SK-MEL-5 (cell line): ENCODE results near the gene NSF. TPM values are rescaled to one million over a fixed set of nuclear protein-coding genes. Genes with fewer than 3 reads are reported as not detected.

Experiments used
- DNase-seq: peaks from one replicate; pipeline ENCODE4 v3.0.0-alpha.2; 2016; ENCODE audit warnings: low read depth, low spot score
- in situ Hi-C: cut with HindIII; loops from 2 replicates; pipeline ENCODE4 v1.10.0; 2016; ENCODE audit warnings: low sequenced_read_pairs, high pct_unique_total_duplicates, low pct_unique_long_range_greater_than_20kb
- total RNA-seq: library from RNA; depleted of rRNA; stranded (reverse); fragments of >200 nt; shearing (Covaris generic); gene quantifications from 2 replicates; pipeline ENCODE4 v1.2.3, GENCODE V29; 2014; rRNA removed

The NSF gene
- total RNA-seq, 1 experiment from 2014 or later: 48.5 TPM

DNA sequence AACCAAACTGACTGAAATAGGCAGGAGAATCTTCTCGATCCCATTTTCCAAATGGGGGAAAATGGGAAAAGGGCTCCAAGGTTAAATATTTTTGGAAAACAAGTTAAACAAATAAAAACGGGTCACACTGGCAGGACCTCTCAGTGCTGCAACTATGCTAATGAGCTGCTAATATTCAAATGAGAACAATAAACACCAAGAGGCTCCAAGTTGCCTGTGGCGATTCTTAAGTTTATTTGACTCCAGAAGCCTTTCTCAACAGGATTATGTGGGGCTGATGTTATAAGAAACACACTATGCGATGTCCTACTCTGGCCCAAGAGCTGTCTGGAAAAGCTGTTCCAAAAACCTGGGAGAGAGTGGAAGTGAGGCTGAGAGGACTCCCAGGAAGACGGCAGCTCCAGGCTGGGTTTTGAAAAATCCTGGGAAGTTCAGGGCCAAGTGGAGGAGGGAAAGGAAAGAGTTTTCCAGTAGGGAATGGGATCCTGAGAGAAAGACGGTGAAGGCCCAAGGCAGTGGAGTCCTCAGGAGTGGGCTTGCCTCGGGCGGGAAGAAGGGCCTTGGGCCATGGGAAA, 206.6 kb downstream of the NSF start:
- in situ Hi-C loops: no loop called here

DNA sequence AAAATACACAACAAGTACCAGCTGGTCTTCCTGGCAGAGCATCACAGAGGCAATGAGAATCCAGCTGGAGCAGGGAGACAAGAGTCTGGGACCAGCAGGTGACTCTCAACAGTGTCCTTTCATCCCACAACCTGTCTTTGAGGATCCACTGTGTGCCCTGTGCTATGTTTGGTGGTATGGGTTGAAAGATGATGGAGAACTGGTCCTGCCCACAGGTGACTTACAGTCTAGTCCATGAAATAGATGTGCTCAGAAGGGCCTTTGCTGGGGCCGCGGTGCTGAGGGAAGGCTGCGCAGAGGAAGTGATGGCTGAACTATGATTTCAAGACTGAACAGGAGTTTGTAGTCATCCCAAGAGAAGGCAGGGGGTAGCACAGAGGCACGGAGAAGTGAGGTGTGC, 210.1 kb downstream of the NSF start:
- in situ Hi-C loops: no loop called here
- DNase-seq: no peak

More for the DNA sequence above, 206.6 kb downstream of the NSF start:
- DNase-seq: no peak

DNA sequence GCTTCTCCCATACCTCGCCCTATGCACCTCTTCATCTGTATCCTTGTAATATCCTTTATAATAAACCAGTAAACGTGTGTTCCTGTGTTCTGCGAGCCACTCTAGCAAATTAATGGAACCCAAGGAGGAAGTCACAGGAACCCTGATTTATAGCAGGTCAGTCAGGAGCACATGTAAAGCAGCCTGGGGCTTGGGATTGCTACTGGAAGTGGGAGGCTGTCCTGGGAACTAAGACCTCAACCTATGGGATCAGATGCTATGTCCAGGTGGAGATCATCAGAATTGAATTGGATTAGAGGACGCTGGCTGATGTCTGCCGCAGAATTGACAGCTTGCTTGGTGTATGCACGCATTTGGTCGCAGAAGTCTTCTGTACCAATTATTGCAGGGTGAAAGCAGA, 212.3 kb downstream of the NSF start:
- no peak for DNase-seq
- in situ Hi-C loops: no loop called here

DNA sequence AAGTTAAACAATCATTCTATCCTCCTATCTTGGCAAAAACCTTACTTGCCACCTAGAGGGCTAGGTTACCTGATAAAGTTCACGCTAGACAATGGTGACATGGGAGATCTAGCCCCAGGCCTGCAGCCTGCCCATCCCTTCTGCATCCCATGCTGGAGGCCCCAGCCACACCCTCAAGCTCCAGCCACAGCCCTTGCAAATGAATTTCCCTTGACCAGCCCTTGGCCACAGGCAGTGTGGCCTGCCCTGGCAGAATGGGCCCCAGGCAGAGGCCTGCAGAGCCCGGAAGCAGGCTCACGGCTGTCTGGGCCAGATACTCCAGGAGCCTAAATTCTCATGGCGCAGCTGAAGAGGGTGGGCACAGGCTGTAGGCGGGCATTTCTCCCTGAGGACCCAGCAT, 213.1 kb downstream of the NSF start:
- in situ Hi-C loops: no loop called here

DNA sequence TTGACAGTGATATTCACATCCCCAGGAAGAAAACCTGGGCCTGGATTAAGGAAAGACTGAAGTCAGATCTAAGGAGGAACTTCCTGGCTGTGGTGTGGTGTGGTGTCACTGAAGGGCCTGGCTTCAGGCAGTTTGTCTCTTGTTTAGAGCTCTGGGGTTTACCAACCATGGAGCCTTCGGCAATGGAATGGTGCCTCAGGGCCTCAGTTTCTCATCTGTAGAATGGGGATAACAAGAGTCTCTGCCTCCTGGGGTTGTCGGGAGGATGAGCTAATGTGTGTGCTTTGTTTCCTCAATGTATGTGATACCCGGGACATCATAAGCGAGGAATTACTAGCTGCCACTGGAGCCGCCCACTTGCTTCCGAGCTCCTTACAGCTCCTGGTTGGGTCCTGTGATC, 215.3 kb downstream of the NSF start:
- in situ Hi-C loops: no loop called here
- no peak for DNase-seq

More for the DNA sequence above, 213.1 kb downstream of the NSF start:
- DNase-seq: no peak

Other genes starting within 250 kb of the NSF start
- gene ARL17B, start 228.9 kb upstream of the NSF start, total RNA-seq: 4.6 and 7.0 TPM in 2 replicates
- 5.9 and 7.5 TPM in 2 replicates for gene LRRC37A2, start 78.2 kb upstream of the NSF start, total RNA-seq
- gene ARL17A, start 11.0 kb upstream of the NSF start, total RNA-seq: 2.4 and 2.6 TPM in 2 replicates
- 0.77 and 1.1 TPM in 2 replicates for gene WNT3, start 228.0 kb downstream of the NSF start, total RNA-seq